Glutamatergic neuron (in vitro differentiated cells): ENCODE measurements around the gene JAGN1. TPM values are rescaled to one million over a fixed set of nuclear protein-coding genes. Genes with fewer than 3 reads are reported as not detected.
"Not testable (repeated sequence)": the region's sequence is repeated elsewhere in the genome, so short reads cannot be mapped to it uniquely, and the experiment has no call there.

Source experiments
- DNase-seq: peaks from one replicate; pipeline ENCODE4 v3.0.0; 2022
- H3K27ac Mint-ChIP-seq: one replicate; pipeline ENCODE4 v1.8.0; 2020; ENCODE audit warnings: mild to moderate bottlenecking, mixed read lengths, inconsistent platforms; ENCODE audit not compliant: unreplicated experiment
- H3K27me3 Mint-ChIP-seq: one replicate; pipeline ENCODE4 v1.8.0; 2020; ENCODE audit warnings: mild to moderate bottlenecking, moderate library complexity, mixed read lengths, inconsistent platforms; ENCODE audit not compliant: unreplicated experiment
- H3K36me3 Mint-ChIP-seq: one replicate; pipeline ENCODE4 v1.8.0; 2020; ENCODE audit warnings: mild to moderate bottlenecking, mixed read lengths, inconsistent platforms; ENCODE audit not compliant: unreplicated experiment
- H3K4me1 Mint-ChIP-seq: one replicate; pipeline ENCODE4 v1.8.0; 2020; ENCODE audit warnings: mild to moderate bottlenecking, low read depth, mixed read lengths, inconsistent platforms; ENCODE audit not compliant: unreplicated experiment
- H3K4me3 Mint-ChIP-seq: one replicate; pipeline ENCODE4 v1.8.0; 2020; ENCODE audit warnings: mild to moderate bottlenecking, mixed read lengths, inconsistent platforms; ENCODE audit not compliant: unreplicated experiment
- H3K9me3 Mint-ChIP-seq: one replicate; pipeline ENCODE4 v1.8.0; 2020; ENCODE audit warnings: mild to moderate bottlenecking, moderate library complexity, mixed read lengths, inconsistent platforms; ENCODE audit not compliant: unreplicated experiment
- CTCF ChIP-seq: fragments of 200-600 bp; sonication (generic); IDR thresholded peaks from one replicate; pipeline ENCODE4 v1.5.0; 2021; ENCODE audit not compliant: partially characterized antibody, unreplicated experiment
- total RNA-seq: library from RNA; stranded (reverse); fragmentation: NEBNext Ultra II Directional; extraction: Animal tissue kit (Norgen Biotek cat#: 25700); gene quantifications from one replicate; pipeline ENCODE4 v1.2.1, GENCODE V29; 2021; ENCODE audit not compliant: unreplicated experiment

Gene JAGN1
- total RNA-seq, 1 donor from 2014 or later, result 37.8 TPM

DNA sequence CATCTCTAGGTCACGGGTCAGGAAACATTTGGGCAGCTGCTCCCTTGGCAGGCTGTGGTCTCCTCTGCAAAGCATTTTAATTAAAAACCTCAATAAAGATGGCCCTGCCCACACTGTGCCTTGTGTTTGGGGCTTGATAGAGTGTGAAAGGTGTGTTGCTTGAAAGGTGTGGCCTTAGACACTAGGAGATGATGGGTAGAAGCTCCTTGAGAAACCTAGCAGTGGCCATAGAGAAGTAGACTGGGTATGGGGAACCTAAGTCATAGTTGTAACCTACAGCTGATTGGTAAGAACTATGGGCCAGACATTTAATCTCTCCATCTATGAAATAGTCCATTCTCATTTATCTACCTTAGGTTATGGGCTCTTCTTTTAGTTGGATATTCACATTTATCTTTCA lies 3.3 kb downstream of the JAGN1 start:
- Mint-ChIP-seq H3K27ac (no peak overlapping the region), H3K4me1 (peaks cover 2% of the 10 kb centered on the region), H3K36me3 (no peaks in the 10 kb centered on the region), H3K4me3 (no peak overlapping the region), H3K27me3 (peaks cover 5% of the 10 kb centered on the region), H3K9me3 (peaks cover 5% of the 10 kb centered on the region)
- DNase-seq, result no peak
- TF ChIP-seq CTCF, result no peak

DNA sequence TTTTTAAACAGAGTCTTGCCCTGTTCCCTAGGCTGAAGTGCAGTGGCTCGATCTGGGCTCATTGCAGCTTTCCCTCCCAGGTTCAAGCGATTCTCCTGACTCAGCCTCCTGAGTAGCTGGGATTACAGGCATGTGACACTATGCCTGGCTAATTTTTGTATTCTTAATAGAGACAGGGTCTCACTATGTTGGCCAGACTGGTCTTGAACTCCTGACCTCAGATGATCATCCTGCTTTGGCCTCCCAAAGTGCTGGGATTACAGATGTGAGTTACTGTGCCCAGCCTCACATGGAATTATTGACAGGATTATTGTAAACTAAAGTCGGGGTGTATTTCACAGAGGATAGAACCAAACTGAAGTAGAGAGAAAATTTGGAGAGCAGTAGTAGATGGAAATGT lies 5.3 kb downstream of the JAGN1 start:
- H3K4me1 Mint-ChIP-seq, DNase-seq, H3K27me3 Mint-ChIP-seq, H3K36me3 Mint-ChIP-seq, H3K27ac Mint-ChIP-seq, H3K9me3 Mint-ChIP-seq, H3K4me3 Mint-ChIP-seq: not testable (repeated sequence)

- not testable (repeated sequence) for H3K4me3 Mint-ChIP-seq, H3K4me1 Mint-ChIP-seq, H3K36me3 Mint-ChIP-seq, H3K27ac Mint-ChIP-seq, H3K27me3 Mint-ChIP-seq, H3K9me3 Mint-ChIP-seq, DNase-seq
Measured at GRCh38 chr3:9896755-9897407, 6.5 kb downstream of the JAGN1 start.

DNA sequence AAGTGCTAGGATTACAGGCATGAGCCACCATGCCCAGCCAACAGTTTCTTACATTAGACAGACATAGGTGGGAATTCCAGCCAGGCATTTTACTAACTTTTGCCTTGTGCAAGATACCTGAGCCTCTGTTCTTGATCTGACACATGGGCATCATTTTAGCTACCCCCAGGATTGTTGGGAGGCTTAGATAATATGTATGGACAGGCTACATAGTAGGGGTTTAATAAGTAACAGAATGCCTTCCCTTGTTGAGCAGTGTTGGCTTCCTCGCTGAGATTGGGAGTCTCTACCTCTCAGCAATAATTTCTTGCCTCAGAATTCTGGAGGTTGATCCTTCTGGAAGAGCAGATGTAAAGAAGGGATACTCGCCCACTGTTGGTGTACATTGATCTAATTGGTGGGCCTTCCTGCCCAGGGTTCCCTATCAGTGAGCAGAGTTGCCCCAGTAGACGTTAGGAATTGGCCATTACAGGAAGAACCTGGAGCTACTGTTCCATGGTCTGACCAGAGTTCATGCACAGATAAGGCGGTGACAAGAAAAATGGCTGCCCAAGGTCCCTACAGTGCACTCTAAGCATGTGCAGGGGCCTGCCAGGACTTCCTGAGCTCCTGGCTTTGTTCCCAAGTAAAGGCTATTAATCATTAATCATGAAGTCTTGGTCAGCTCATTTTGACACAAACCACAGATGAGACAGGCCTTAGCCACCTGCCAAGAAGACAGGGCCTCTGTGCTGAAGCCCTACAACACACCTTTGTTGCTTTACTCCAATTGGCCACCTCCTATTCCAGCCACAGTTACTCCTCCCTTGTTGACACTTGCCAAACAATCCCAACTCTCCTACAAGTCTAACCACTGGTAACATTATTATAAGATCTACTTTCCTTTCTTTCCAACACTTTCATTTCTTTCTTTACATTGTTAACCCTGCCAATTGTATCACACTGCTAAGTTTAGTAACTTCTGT lies 7.3 kb downstream of the JAGN1 start:
- Mint-ChIP-seq H3K4me1 (no peaks in the 10 kb centered on the region), H3K27me3 (peaks cover 7% of the 10 kb centered on the region), H3K9me3 (peaks cover 2% of the 10 kb centered on the region), H3K36me3 (no peaks in the 10 kb centered on the region), H3K27ac (no peak overlapping the region), H3K4me3 (no peak overlapping the region)
- no peak for TF ChIP-seq CTCF
- DNase-seq, result no peak

DNA sequence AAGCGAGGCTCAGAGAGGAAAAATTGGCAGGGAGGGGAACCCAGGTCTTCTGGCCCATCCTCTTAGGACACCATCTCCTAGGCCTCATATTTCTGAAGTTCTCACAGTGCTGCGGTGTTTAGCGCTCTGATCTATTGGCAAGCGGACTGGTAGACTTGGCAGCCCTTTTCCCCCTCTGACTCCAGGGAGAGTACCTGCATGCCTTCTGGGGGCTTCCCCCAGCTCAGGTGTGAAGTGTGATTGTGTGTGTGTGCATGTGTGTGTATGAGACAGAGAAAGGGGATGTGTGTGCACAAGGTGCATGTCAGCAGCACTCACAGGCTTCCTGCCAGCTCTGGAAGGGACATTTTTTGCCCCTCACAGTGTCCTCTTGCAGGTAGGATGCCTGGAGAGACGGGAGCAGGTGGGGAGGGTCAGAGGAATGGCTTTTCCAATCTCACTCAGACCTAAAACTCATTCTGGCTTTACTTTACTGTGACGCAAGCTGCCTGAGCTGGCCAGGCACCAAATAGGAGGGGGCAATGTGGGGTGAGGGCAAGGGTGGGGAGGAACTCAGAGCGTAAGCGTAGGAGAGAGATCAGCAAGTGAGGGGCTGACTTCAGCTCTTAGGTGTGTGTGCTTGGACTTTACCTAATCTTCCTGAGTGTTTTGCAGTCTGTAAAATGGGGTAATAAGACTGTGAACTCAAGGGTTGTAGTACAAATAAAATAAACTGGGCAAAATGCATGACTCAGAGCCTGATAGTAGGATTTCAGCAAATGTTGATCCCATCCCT lies 8.2 kb downstream of the JAGN1 start:
- Mint-ChIP-seq H3K36me3 (no peaks in the 10 kb centered on the region), H3K27ac (peak overlapping the region; percentile 18)

More for the DNA sequence above, 8.2 kb downstream of the JAGN1 start:
- peak overlapping the region; percentile 23 for H3K4me3 Mint-ChIP-seq
- H3K9me3 Mint-ChIP-seq, result peaks cover 2% of the 10 kb centered on the region
- H3K4me1 Mint-ChIP-seq, result peaks cover 2% of the 10 kb centered on the region
- DNase-seq, result no peak
- TF ChIP-seq CTCF, result no peak
- peaks cover 7% of the 10 kb centered on the region for H3K27me3 Mint-ChIP-seq
